HCEC 1CT (cell line): ENCODE data around the gene WRAP73.

ENCODE experiments used
- DNase-seq: peaks from one replicate; pipeline ENCODE4 v3.0.0-alpha.2; 2017

WRAP73 gene, protein sequence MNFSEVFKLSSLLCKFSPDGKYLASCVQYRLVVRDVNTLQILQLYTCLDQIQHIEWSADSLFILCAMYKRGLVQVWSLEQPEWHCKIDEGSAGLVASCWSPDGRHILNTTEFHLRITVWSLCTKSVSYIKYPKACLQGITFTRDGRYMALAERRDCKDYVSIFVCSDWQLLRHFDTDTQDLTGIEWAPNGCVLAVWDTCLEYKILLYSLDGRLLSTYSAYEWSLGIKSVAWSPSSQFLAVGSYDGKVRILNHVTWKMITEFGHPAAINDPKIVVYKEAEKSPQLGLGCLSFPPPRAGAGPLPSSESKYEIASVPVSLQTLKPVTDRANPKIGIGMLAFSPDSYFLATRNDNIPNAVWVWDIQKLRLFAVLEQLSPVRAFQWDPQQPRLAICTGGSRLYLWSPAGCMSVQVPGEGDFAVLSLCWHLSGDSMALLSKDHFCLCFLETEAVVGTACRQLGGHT

DNA sequence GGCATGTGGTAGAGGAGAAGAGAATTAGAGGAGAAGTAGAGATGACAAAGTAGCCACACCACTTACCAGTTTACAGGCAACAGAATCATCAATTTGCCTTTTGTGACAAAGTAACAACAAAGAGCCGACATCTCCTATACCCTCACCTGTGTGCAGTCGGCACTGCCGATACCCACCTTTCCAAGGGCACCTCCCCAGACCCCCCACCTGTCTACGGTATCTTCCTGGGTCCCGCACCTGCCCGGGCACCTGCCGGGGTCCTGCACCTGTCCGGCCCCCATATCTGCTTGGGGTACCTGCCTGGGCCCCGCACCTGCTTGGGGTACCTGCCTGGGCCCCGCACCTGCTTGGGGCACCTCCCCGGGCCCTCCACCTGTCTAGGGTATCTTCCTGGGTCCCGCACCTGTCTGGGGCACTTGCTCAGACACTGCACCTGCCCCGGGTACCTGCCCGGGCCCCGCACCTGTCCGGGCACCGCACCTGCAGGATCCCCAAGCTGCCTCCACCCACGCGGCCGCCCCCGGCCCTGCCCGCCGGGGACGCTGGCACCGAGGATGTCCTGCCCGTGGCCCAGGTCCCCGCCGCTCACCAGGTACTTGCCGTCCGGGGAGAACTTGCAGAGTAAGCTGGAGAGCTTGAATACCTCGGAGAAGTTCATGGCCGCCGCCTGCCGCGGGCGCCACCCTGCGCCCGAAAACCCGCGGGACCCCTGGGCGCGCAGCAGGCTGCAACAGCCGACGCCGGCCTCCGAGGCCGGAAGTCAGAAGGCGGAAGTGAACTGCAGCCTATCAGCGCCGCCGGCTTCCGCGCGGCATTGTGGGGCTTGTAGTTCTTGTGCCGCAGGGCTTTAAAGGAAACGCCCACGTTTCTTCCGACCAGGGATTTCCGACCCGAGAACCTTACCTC is at the start of gene WRAP73:
TSS of gene WRAP73 (minus strand) at position 762 of the 906 bp plus-strand sequence. CDS start at position 658, 104 bp downstream.
- peak; percentile 84 for DNase-seq

DNA sequence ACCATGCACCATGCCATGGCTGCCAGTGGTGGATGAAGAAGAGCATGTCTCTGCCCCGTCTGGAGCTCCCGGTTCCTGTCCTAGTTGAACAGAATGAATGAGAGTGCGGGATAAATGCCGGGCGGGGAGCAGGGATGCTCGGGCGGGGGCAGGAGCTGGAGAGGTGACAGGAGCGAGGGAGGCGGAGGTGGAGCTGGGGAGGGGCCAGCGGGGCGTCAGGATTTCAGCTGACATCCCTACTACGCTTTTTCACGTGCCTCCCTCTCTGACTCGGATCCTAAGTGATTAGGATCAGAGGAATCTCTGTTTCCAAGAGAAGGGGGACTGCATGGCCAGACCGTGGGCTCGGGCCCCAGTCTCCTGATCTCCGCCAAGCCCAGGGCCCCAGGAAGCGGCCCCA is 49.7 kb upstream of the WRAP73 start:
- DNase-seq = no peak

GRCh38 chr1:3698660-3699408 is 48.9 kb upstream of the WRAP73 start:
- DNase-seq = no peak

- DNase-seq = no peak
Observed at GRCh38 chr1:3697810-3698209, 47.9 kb upstream of the WRAP73 start.

DNA sequence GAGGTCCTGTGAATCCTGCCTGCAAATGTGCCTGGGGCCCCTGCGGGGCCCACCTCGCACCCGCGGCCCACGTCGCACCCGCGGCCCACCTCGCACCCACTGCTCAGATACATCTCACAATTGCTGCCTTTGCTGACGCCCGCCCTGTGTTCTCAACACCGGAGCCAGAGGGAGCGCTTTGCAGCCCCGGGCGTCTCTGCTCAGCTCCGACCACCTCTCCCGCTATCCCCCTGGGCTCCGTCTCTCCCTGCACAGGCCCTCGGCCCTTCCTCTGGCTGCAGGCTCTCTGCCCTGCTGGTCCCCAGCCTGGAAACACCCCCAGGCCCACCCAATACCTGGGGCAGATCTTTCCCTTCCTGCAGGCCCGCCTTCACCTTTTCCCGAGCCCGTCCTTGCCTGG is 47.2 kb upstream of the WRAP73 start:
- DNase-seq = no peak

DNA sequence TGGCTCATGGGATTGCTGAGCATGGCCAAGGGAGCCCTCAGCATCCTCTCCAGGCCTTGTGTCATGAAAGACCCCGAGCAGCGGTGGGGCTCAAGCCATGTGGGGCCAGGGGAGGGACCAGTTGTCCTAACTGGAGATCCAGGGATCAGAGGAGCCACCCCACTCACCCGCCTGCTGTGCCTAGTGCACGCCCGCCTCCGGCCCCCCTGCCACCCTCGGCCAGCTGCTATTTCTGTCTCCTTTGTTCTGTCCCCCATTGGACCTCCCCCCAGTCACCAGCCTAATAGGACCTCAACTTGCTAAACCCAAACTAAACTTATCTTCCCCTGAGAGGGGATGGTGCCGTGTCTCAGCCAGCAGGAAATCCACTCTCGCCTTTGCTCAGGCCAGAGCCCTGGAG is 46.8 kb upstream of the WRAP73 start:
- DNase-seq = no peak

DNA sequence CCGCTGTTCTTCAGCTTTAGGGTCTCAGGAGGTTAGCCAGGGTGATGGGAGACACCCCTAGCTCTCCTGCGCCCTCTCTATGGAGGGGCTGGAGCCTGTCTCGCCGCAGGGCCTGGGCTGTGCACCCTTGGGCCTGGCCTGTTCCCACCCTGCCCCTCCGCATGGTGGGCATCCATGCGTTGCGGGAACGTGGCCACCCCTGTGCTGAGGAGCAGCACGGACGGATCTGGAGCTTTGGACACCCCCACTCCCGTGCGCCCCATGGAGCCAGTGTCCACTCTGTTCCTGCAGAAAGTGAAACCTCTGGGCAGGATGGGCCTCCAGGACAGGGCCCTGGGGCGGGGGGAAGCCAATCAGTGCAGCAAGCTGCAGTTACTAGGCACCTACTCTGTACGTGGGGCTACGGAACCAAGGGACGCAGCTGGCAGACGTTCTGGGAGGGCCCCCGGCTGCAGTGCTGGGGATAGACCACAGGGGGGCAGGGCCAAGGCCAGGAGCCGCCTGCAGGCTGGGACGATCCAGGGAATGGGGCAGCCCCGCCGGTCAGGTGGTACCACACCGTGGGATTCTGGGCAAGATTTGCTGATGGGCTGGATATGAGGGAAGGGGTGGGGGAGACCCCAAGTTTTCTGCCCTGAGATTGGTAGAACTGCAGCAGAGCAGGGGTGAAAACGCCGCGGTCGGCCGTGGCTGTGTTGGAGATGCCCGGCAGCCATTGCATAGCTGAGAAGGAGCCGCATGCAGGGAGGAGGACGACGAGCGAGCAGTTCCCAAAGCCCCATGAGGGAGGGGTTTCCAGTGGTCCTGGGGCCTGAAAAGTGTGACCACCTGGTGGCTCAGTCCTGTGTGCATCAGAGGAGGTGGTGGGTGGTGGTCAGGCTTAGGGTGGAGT is 45.7 kb upstream of the WRAP73 start:
- DNase-seq = no peak

GRCh38 chr1:3693321-3693720 is 43.4 kb upstream of the WRAP73 start:
- no peak for DNase-seq

DNA sequence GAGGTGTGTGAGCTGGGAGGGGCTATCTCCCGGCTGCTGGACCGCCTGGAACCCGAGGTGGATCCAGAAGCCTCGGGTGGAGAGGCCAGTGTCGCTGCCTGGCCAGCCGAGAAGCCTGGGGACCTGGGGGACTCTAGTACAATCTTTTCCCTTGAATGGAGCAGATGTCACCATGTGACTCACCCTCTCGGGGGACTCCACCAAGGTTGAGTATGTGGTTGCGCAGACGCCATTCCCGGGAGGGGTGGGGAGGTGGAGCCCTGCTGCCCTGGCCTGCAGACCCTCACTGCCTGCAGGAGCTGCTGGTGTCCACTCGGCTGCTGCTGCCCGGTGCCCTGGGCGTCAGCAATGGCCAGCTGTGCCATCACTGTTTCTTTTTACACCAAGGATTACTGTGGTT is 42.7 kb upstream of the WRAP73 start:
- DNase-seq = no peak

DNA sequence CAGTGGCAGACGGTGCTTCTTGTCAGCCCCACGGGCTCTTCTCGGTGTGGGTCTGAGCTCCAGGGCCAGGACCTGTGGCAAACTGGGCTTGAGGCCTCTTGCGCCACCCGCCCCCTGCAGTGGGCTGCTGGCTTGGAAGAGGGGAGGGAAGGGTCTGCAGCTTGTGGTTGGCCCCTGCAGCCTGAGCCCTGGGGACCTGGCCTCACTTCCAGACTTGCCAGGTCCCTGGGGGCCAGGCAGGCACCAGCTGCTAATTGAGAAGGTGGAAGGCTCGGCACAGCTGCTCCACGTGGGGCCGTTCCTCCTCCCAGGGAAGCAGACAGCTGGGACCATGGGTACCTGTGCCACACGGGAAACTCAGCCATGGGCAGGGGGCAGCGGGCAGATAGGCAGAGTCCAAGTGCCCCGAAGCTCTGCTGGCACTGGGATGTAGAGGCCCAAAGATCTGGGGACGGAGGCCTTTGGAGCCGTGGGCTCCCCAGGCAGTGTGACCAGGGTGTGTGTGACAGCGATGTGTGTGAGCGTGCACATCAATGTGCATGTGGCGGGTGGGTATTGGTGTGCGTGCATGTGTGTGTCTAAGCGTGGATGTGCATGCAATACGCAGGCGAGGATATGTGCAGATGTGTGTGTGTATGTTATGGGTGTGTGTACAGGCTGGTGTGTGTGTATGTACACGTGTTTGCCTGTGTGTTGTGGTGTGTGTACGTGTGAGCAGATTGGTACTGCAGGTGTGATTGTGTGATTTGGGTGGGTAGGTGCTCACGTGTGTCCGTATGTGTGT is 41.7 kb upstream of the WRAP73 start:
- DNase-seq = no peak

DNA sequence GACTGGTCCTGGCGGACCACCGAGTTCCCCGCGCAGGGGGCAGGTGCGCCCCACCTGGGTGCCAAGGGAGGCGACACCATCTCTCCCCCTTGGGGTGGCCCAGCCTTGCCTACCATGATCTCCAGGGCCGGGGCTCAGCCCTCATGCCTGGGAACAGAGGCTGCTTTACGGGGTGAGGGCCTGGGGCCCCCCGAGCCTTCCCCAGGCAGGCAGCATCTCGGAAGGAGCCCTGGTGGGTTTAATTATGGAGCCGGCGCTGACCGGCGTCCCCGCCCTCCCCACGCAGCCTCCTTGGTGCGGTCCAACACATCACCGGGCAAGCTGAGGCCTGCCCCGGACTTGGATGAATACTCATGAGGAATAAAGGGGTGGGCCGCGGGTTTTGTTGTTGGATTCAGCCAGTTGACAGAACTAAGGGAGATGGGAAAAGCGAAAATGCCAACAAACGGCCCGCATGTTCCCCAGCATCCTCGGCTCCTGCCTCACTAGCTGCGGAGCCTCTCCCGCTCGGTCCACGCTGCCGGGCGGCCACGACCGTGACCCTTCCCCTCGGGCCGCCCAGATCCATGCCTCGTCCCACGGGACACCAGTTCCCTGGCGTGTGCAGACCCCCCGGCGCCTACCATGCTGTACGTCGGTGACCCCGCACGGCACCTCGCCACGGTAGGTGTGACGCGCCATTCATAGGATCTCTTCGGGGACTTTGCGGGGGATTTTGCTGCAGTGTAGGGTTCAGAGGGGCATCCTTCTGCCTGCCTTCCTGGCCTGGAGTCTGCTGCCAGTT is 40.6 kb upstream of the WRAP73 start:
- DNase-seq = no peak

GRCh38 chr1:3689138-3689750 is 39.3 kb upstream of the WRAP73 start:
- no peak for DNase-seq

GRCh38 chr1:3688356-3689137 is 38.6 kb upstream of the WRAP73 start:
- no peak for DNase-seq

GRCh38 chr1:3687504-3687903 is 37.6 kb upstream of the WRAP73 start:
- DNase-seq = no peak

- no peak for DNase-seq
Observed at GRCh38 chr1:3685906-3686305, 36.0 kb upstream of the WRAP73 start.

- no peak for DNase-seq
Observed at GRCh38 chr1:3685222-3685621, 35.3 kb upstream of the WRAP73 start.

DNA sequence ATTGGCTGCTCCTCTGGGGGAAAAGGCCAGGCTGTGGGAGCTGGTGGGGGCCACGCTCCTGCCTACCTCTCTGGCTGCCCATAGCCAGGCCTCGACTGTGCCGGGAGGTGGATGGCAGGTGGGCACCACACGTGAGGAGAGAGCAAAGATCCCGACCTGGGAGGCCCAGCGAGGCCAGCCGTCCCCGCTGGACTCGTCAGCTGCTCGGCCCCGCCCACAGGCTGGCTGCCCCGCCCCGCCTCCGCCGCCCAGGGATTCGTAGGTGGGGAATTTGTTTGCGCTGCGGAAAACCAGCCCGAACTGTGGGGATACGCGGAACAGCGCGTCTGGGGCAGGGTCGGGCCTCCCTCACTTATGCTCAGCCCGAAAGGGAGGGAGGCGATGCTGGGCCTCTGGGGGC is 34.1 kb upstream of the WRAP73 start:
- DNase-seq = no peak

GRCh38 chr1:3683197-3683596 is 33.3 kb upstream of the WRAP73 start:
- no peak for DNase-seq
